Liver (tissue), 9 donors: ENCODE measurements around the gene THBS3. TPM values are rescaled to one million over a fixed set of nuclear protein-coding genes. Genes with fewer than 3 reads are reported as not detected.

ENCODE experiments used
- DNase-seq: peaks from one replicate; pipeline ENCODE4 v3.0.0-alpha.2; 2017; ENCODE audit warnings: low spot score
- H3K27ac ChIP-seq, 2 donors: one replicate each; pipeline ENCODE4 v1.7.0; 2013; ENCODE audit warnings: inconsistent platforms in 2 of 2, low read length in 2 of 2, control low read depth in 1 of 2, low read depth in 1 of 2, mild to moderate bottlenecking in 1 of 2
- H3K27me3 ChIP-seq, 4 donors: one replicate each; pipeline versions ENCODE4 v1.6.1 to v1.7.0; 2013; ENCODE audit warnings: low read length in 3 of 4, inconsistent platforms in 1 of 4, mild to moderate bottlenecking in 1 of 4, moderate library complexity in 1 of 4; ENCODE audit not compliant: control insufficient read depth in 4 of 4, insufficient read depth in 4 of 4
- H3K36me3 ChIP-seq, 4 donors: one replicate each; pipeline versions ENCODE4 v1.6.1 to v1.7.0; 2013; ENCODE audit warnings: low read length in 3 of 4, mild to moderate bottlenecking in 3 of 4, low read depth in 1 of 4, moderate library complexity in 1 of 4; ENCODE audit not compliant: control insufficient read depth in 4 of 4, insufficient read depth in 3 of 4
- H3K4me1 ChIP-seq, 4 donors: one replicate each; pipeline versions ENCODE4 v1.6.1 to v1.7.0; 2013; ENCODE audit warnings: low read length in 3 of 4, mild to moderate bottlenecking in 3 of 4, moderate library complexity in 1 of 4; ENCODE audit not compliant: control insufficient read depth in 4 of 4, insufficient read depth in 4 of 4
- H3K4me3 ChIP-seq, 3 donors: one replicate each; pipeline versions ENCODE4 v1.6.1 to v1.7.0; 2013; ENCODE audit warnings: low read length in 3 of 3, control low read depth in 1 of 3, low read depth in 1 of 3, mild to moderate bottlenecking in 1 of 3
- H3K9ac ChIP-seq, 2 donors: one replicate each; pipeline ENCODE4 v1.7.0; 2013; ENCODE audit warnings: low read length in 2 of 2, mild to moderate bottlenecking in 2 of 2, moderate library complexity in 2 of 2, control low read depth in 1 of 2, low read depth in 1 of 2
- H3K9me3 ChIP-seq, 4 donors: one replicate each; pipeline versions ENCODE4 v1.6.1 to v1.7.0; 2013; ENCODE audit warnings: low read length in 3 of 4; ENCODE audit not compliant: control insufficient read depth in 4 of 4
- ATF3 ChIP-seq: IDR thresholded peaks from 2 replicates; pipeline ENCODE4 v1.6.1; 2016; ENCODE audit warnings: antibody characterized with exemption
- CTCF ChIP-seq: fragments of 150-350 bp; IDR thresholded peaks from 2 replicates; pipeline ENCODE4 v1.5.1; 2017; ENCODE audit warnings: improper control_type of control experiment, low read depth, low read length; ENCODE audit not compliant: missing input control
- EGR1 ChIP-seq, 2 donors: IDR thresholded peaks; 2 replicates each; pipeline ENCODE4 v1.6.1; 2016 to 2018; ENCODE audit warnings: antibody characterized with exemption in 2 of 2, low read depth in 2 of 2
- FOXA1 ChIP-seq: IDR thresholded peaks from 2 replicates; pipeline ENCODE4 v1.6.1; 2016; ENCODE audit warnings: antibody characterized with exemption
- FOXA2 ChIP-seq: IDR thresholded peaks from 2 replicates; pipeline ENCODE4 v1.6.1; 2016; ENCODE audit warnings: antibody characterized with exemption
- GABPA ChIP-seq, 2 donors: IDR thresholded peaks in 1 of 2; conservative IDR thresholded peaks in 1 of 2; 2 replicates each; pipeline ENCODE4 v1.6.1; 2016; ENCODE audit warnings: antibody characterized with exemption in 2 of 2, mild to moderate bottlenecking in 1 of 2, moderate library complexity in 1 of 2
- HNF4A ChIP-seq, 2 donors: conservative IDR thresholded peaks; 2 replicates each; pipeline ENCODE4 v1.6.1; 2016; ENCODE audit warnings: antibody characterized with exemption in 2 of 2, mild to moderate bottlenecking in 2 of 2
- HNF4G ChIP-seq: IDR thresholded peaks from 2 replicates; pipeline ENCODE4 v1.6.1; 2016; ENCODE audit warnings: antibody characterized with exemption
- JUND ChIP-seq, 2 donors: IDR thresholded peaks; 2 replicates each; pipeline ENCODE4 v1.6.1; 2016; ENCODE audit warnings: antibody characterized with exemption in 2 of 2
- RAD21 ChIP-seq, 2 donors: IDR thresholded peaks; 2 replicates each; pipeline ENCODE4 v1.6.1; 2016; ENCODE audit warnings: antibody characterized with exemption in 2 of 2, mild to moderate bottlenecking in 2 of 2
- RXRA ChIP-seq, 2 donors: IDR thresholded peaks; 2 replicates each; pipeline ENCODE4 v1.6.1; 2017 to 2018; ENCODE audit warnings: antibody characterized with exemption in 2 of 2, mild to moderate bottlenecking in 1 of 2
- SP1 ChIP-seq: IDR thresholded peaks from 2 replicates; pipeline ENCODE4 v1.6.1; 2018; ENCODE audit warnings: antibody characterized with exemption, mild to moderate bottlenecking
- TAF1 ChIP-seq: conservative IDR thresholded peaks from 2 replicates; pipeline ENCODE4 v1.6.1; 2016; ENCODE audit warnings: antibody characterized with exemption, mild to moderate bottlenecking
- YY1 ChIP-seq: IDR thresholded peaks from 2 replicates; pipeline ENCODE4 v1.6.1; 2016; ENCODE audit warnings: antibody characterized with exemption, mild to moderate bottlenecking
- WGBS: extraction: QIAGEN DNeasy Blood & Tissue Kit; methylation state at CpG from one replicate; pipeline ENCODE4 v1.1.7; 2013; 5-methylcytosine and 5-hydroxymethylcytosine counted together
- polyA plus RNA-seq, 2 donors: library from polyadenylated mRNA; stranded (reverse) in 1 of 2; unstranded in 1 of 2; fragments of 200-250 nt in 1 of 2; fragments of >200 nt in 1 of 2; fragmentation: Nextera tagmentation in 1 of 2; extraction: Ambion mirVana in 1 of 2; gene quantifications; one replicate each; pipeline versions ENCODE4 v1.2.1 to v1.2.3, GENCODE V29; 2013 to 2015
- total RNA-seq, 2 donors: library from RNA; depleted of rRNA; stranded (reverse); fragments of >200 nt; gene quantifications; one replicate each; pipeline ENCODE4 v1.2.3, GENCODE V29; 2014
- TF ChIP-seq, protein P1 (sequence below): IDR thresholded peaks from 2 replicates; pipeline ENCODE4 v1.6.1; 2016; ENCODE audit warnings: antibody characterized with exemption, mild to moderate bottlenecking
- donor health status: healthy.
- donor health status: healthy.
- donor health status: healthy.
- donor health status: healthy.
- donor health status: healthy.

The THBS3 gene
- total and polyA plus RNA-seq, 4 donors = 3.1 to 6.9 (median 4.2) TPM

DNA sequence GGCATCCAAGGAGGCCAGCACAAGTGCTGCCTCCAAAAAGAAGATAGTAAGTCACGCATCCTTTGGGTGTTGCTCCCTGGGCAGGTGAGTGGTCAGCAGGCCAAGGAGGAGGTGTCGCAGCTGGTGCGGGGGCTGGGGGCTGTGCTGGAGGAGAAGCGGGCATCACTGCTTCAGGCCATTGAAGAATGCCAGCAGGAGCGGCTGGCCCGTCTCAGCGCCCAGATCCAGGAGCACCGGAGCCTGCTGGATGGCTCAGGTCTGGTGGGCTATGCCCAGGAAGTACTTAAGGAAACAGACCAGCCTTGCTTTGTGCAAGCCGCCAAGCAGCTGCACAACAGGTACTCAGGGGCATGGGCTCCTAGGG, 29.8 kb downstream of the THBS3 start:
- Histone ChIP-seq H3K27ac (no peak overlapping the region), H3K9ac (no peak overlapping the region), H3K36me3 (no peaks in the 10 kb centered on the region), H3K9me3 (no peaks in the 10 kb centered on the region), H3K4me3 (no peak overlapping the region), H3K27me3 (peaks cover 0 to 3% (median 0%) of the 10 kb centered on the region in 4 donors), H3K4me1 (peaks cover 0 to 2% (median 0%) of the 10 kb centered on the region in 4 donors)
- peak; percentile 29 for DNase-seq
- TF ChIP-seq HNF4G = no peak
- no peak for TF ChIP-seq TAF1
- TF ChIP-seq EGR1 (IDR thresholded peaks at IDR 0.05; ENCODE audit: low read depth in 2 of 2) = no peak
- TF ChIP-seq HNF4A (conservative IDR thresholded peaks at IDR 0.05) = no peak
- TF ChIP-seq SP1 = no peak
- no peak for TF ChIP-seq RXRA (IDR thresholded peaks at IDR 0.05)
- TF ChIP-seq FOXA1 = no peak
- TF ChIP-seq JUND (IDR thresholded peaks at IDR 0.05) = no peak
- WGBS = 95% methylated on average over 9 of the region's 9 CpGs

DNA sequence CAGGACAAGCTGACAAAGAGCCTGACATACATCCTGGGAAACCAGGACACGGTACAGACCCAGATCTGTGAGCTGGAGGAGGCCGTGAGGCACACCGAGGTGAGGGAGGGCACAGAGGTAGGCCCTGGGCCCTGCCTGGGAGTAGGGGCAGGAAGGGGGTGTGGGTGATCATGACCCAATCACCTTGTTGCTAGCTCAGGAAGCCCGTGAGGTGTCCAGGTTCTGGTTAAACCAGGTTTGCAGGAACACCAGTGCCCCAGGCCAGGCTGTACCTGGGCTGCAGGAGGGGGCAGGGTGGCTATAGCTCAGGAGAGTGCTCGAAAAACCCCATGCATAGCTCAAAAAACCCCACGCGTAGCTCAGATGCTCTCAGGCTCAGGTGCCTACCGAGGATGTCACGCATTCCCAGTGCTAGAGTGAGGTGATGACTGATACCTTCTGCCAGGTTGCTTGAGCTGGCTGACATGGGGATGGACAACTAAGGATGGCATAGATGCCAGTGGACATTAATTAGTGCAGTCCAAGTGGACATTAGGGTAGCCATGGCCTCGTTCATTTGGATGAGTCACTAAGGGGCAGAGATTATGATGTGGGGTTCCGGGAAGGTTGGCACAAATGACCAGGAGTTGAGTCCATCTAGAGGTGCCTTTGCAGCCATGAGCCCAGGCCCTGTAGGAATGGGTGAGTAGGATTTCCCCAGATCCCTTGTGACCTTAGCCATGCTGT, 30.3 kb downstream of the THBS3 start:
- TF ChIP-seq FOXA1 = no peak
- peak; percentile 32 for DNase-seq
- H3K27me3 ChIP-seq = peaks cover 0 to 3% (median 0%) of the 10 kb centered on the region in 4 donors
- H3K4me3 ChIP-seq = no peak overlapping the region
- H3K4me1 ChIP-seq = peaks cover 0 to 6% (median 4%) of the 10 kb centered on the region in 4 donors
- H3K9ac ChIP-seq = no peak overlapping the region
- no peak overlapping the region for H3K27ac ChIP-seq
- WGBS = 86% methylated on average over 11 of the region's 11 CpGs
- H3K9me3 ChIP-seq = no peaks in the 10 kb centered on the region
- H3K36me3 ChIP-seq = no peaks in the 10 kb centered on the region

DNA sequence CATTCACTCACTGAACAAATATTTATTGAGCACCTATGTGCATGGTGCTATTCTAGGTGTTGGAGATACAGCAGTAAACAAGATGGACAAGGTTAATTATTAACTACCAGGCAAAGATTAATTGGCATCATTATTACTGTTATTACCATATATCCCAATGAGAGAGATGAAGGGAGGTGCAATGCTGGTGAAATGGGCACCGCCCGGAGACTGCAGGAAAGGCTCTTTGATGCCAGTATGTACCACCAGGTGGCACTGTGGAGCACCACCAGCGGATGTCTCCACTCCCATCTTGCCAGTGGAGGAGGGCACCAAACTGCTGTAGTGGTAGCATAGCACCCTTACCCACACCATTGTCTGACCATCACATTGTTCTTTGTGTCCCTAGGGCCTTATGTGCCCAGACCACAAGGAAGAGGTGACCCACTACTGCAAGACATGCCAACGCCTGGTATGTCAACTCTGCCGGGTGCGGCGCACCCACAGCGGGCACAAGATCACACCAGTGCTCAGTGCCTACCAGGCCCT, 31.1 kb downstream of the THBS3 start:
- Histone ChIP-seq H3K36me3 (no peaks in the 10 kb centered on the region), H3K9me3 (no peaks in the 10 kb centered on the region), H3K27ac (no peak overlapping the region), H3K4me3 (no peak overlapping the region), H3K9ac (no peak overlapping the region), H3K4me1 (peaks cover 0 to 10% (median 7%) of the 10 kb centered on the region in 4 donors), H3K27me3 (peaks cover 0 to 3% (median 0%) of the 10 kb centered on the region in 4 donors)
- 61% methylated on average over 8 of the region's 8 CpGs for WGBS
- peak; percentile 89 for DNase-seq
- TF ChIP-seq CTCF = peak; percentile 91
- TF ChIP-seq HNF4G = no peak
- TF ChIP-seq RAD21 (IDR thresholded peaks at IDR 0.05) = peak; percentile 68 to 83

GRCh38 chr1:155175927-155176371, 31.7 kb downstream of the THBS3 start:
- WGBS = 89% methylated on average over 9 of the region's 9 CpGs
- Histone ChIP-seq H3K9ac (no peak overlapping the region), H3K4me1 (peaks cover 0 to 10% (median 7%) of the 10 kb centered on the region in 4 donors), H3K36me3 (no peaks in the 10 kb centered on the region), H3K27me3 (peaks cover 0 to 3% (median 0%) of the 10 kb centered on the region in 4 donors), H3K4me3 (no peak overlapping the region), H3K9me3 (no peaks in the 10 kb centered on the region), H3K27ac (no peak overlapping the region)
- peak; percentile 30 for DNase-seq
- TF ChIP-seq HNF4G (no peak), GABPA (IDR thresholded peaks at IDR 0.05 in 1 of 2, conservative IDR thresholded peaks at IDR 0.05 in 1 of 2) (no peak), JUND (IDR thresholded peaks at IDR 0.05) (no peak), YY1 (no peak), FOXA1 (no peak), ATF3 (no peak), SP1 (no peak), RAD21 (IDR thresholded peaks at IDR 0.05) (no peak), RXRA (IDR thresholded peaks at IDR 0.05) (no peak), FOXA2 (no peak), HNF4A (conservative IDR thresholded peaks at IDR 0.05) (no peak)
- TF ChIP-seq, protein P1, sequence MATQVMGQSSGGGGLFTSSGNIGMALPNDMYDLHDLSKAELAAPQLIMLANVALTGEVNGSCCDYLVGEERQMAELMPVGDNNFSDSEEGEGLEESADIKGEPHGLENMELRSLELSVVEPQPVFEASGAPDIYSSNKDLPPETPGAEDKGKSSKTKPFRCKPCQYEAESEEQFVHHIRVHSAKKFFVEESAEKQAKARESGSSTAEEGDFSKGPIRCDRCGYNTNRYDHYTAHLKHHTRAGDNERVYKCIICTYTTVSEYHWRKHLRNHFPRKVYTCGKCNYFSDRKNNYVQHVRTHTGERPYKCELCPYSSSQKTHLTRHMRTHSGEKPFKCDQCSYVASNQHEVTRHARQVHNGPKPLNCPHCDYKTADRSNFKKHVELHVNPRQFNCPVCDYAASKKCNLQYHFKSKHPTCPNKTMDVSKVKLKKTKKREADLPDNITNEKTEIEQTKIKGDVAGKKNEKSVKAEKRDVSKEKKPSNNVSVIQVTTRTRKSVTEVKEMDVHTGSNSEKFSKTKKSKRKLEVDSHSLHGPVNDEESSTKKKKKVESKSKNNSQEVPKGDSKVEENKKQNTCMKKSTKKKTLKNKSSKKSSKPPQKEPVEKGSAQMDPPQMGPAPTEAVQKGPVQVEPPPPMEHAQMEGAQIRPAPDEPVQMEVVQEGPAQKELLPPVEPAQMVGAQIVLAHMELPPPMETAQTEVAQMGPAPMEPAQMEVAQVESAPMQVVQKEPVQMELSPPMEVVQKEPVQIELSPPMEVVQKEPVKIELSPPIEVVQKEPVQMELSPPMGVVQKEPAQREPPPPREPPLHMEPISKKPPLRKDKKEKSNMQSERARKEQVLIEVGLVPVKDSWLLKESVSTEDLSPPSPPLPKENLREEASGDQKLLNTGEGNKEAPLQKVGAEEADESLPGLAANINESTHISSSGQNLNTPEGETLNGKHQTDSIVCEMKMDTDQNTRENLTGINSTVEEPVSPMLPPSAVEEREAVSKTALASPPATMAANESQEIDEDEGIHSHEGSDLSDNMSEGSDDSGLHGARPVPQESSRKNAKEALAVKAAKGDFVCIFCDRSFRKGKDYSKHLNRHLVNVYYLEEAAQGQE = no peak
